ENCODE measurements around the gene MLLT6.

DNA sequence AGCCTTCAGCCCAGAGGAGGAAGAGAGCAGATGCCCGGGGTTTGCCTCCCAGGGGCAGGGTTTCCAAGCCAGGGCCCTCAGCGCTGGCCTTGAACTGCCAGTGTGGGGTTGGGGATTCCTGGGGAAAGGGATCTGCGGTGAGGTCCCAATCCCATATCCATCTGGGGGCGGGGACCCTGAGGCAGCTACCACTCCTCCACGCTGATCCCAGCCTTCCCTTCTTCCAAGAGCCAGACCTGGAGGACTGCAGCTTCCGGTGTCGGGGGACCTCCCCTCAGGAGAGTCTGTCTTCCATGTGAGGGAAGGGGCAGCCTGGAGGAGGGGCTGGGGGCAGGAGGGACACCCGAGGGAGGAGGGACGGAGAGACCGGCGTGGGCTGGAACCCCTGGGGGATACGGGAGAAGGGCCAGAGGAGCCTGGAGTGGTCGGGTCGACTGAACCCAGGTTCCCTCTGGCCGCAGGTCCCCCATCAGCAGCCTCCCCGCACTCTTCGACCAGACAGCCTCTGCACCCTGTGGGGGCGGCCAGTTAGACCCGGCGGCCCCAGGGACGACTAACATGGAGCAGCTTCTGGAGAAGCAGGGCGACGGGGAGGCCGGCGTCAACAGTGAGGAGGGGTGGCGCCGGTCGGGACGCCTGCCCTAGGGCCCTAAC lies 14.3 kb downstream of the MLLT6 start:
- TF ChIP-seq, protein P1, sequence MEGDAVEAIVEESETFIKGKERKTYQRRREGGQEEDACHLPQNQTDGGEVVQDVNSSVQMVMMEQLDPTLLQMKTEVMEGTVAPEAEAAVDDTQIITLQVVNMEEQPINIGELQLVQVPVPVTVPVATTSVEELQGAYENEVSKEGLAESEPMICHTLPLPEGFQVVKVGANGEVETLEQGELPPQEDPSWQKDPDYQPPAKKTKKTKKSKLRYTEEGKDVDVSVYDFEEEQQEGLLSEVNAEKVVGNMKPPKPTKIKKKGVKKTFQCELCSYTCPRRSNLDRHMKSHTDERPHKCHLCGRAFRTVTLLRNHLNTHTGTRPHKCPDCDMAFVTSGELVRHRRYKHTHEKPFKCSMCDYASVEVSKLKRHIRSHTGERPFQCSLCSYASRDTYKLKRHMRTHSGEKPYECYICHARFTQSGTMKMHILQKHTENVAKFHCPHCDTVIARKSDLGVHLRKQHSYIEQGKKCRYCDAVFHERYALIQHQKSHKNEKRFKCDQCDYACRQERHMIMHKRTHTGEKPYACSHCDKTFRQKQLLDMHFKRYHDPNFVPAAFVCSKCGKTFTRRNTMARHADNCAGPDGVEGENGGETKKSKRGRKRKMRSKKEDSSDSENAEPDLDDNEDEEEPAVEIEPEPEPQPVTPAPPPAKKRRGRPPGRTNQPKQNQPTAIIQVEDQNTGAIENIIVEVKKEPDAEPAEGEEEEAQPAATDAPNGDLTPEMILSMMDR (IDR thresholded peaks at IDR 0.05), result no peak
- no peak for TF ChIP-seq POLR2AphosphoS5 (IDR thresholded peaks at IDR 0.05; ENCODE audit: insufficient read depth in 1 of 2, low read depth in 1 of 2)
- no peak for TF ChIP-seq POLR2A (IDR thresholded peaks at IDR 0.05)
